ENCODE measurements around the gene TNRC6C. TPM values are rescaled to one million over a fixed set of nuclear protein-coding genes. Genes with fewer than 3 reads are reported as not detected.
A peak's percentile ranks its signal among the peaks of the same experiment; 100 is the strongest.

TNRC6C gene
- total RNA-seq, 4 donors from 2014 or later = 4.7 to 9.0 (median 7.6) TPM

GRCh38 chr17:78069695-78070094, 111.2 kb downstream of the TNRC6C start:
- in situ Hi-C loops (cut with MboI; ENCODE audit: low sequenced_read_pairs in 4 of 4) (no loop called here), intact Hi-C loops (cut with DNase I; ENCODE audit: low total_unique reads) (no loop called here)
- peaks cover 0 to 80% of the 10 kb centered on the region in 2 donors for H3K36me3 ChIP-seq

GRCh38 chr17:78072961-78073360, 114.5 kb downstream of the TNRC6C start:
- Histone ChIP-seq H3K27me3 (no peaks in the 10 kb centered on the region), H3K4me1 (no peaks in the 10 kb centered on the region), H3K4me3 (no peak overlapping the region), H3K9me3 (no peaks in the 10 kb centered on the region), H3K27ac (no peak overlapping the region), H3K36me3 (peaks cover 0 to 99% of the 10 kb centered on the region in 2 donors)
- in situ Hi-C loops (cut with MboI; ENCODE audit: low sequenced_read_pairs in 4 of 4) = no loop called here
- TF ChIP-seq POLR2A (IDR thresholded peaks at IDR 0.05) = no peak
- TF ChIP-seq, protein P1, sequence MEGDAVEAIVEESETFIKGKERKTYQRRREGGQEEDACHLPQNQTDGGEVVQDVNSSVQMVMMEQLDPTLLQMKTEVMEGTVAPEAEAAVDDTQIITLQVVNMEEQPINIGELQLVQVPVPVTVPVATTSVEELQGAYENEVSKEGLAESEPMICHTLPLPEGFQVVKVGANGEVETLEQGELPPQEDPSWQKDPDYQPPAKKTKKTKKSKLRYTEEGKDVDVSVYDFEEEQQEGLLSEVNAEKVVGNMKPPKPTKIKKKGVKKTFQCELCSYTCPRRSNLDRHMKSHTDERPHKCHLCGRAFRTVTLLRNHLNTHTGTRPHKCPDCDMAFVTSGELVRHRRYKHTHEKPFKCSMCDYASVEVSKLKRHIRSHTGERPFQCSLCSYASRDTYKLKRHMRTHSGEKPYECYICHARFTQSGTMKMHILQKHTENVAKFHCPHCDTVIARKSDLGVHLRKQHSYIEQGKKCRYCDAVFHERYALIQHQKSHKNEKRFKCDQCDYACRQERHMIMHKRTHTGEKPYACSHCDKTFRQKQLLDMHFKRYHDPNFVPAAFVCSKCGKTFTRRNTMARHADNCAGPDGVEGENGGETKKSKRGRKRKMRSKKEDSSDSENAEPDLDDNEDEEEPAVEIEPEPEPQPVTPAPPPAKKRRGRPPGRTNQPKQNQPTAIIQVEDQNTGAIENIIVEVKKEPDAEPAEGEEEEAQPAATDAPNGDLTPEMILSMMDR (IDR thresholded peaks at IDR 0.05 in 4 of 5, conservative IDR thresholded peaks at IDR 0.05 in 1 of 5) = no peak
- intact Hi-C loops (cut with DNase I; ENCODE audit: low total_unique reads) = no loop called here
- ATAC-seq (no peak), DNase-seq (no peak)

More at GRCh38 chr17:78069695-78070094, 111.2 kb downstream of the TNRC6C start:
- no peaks in the 10 kb centered on the region for H3K27me3 ChIP-seq
- no peak for TF ChIP-seq POLR2A (IDR thresholded peaks at IDR 0.05)
- TF ChIP-seq, protein P1 (IDR thresholded peaks at IDR 0.05 in 4 of 5, conservative IDR thresholded peaks at IDR 0.05 in 1 of 5) = no peak
- no peak overlapping the region for H3K4me3 ChIP-seq
- no peak overlapping the region for H3K27ac ChIP-seq
- no peaks in the 10 kb centered on the region for H3K9me3 ChIP-seq
- ATAC-seq (no peak), DNase-seq (no peak)
- H3K4me1 ChIP-seq = peaks cover 0 to 4% of the 10 kb centered on the region in 2 donors

DNA sequence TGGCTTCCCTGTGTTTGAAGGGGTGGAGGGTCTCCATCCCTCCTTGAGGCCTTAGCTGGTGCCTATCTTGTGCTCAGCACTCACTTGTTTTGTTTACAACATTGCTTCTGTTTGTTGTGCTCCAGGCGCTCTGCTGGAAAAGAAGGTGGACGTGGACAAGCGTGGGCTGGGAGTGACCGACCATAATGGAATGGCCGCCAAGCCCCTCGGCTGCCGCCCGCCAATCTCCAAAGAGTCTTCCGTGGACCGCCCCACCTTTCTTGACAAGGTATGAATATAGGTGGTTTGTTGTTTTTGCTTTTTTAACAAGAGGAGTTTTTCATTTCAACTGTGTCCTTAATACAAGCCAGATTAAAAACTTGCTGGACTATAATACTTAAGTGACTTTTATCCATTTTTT, 116.5 kb downstream of the TNRC6C start:
- Histone ChIP-seq H3K27ac (no peak overlapping the region), H3K27me3 (no peaks in the 10 kb centered on the region), H3K9me3 (no peaks in the 10 kb centered on the region), H3K36me3 (peaks cover 0 to 97% of the 10 kb centered on the region in 2 donors), H3K4me3 (no peak overlapping the region), H3K4me1 (no peaks in the 10 kb centered on the region)
- ATAC-seq (no peak), DNase-seq (no peak)
- in situ Hi-C loops (cut with MboI; ENCODE audit: low sequenced_read_pairs in 4 of 4) (no loop called here), intact Hi-C loops (cut with DNase I; ENCODE audit: low total_unique reads) (no loop called here)
- TF ChIP-seq, protein P1 (IDR thresholded peaks at IDR 0.05 in 4 of 5, conservative IDR thresholded peaks at IDR 0.05 in 1 of 5) = no peak
- no peak for TF ChIP-seq POLR2A (IDR thresholded peaks at IDR 0.05)

DNA sequence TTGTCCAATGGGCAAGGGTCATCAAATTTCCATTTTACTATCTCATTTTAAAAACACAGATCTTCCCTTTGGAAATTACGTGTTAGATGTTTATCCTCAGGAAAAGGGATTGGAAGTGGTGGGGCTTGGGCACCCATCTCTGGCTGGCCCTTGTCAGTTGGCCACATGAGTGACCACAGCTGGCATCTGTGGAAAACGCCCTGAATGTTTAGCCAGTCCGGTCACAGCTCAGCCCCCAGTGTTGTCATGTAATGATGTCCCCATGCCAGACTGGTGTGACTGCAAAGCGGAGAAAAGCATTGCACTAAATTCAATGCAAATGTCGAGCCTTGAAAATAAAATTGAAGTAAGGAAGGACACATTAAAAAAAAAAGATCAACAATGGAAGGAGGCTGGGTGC, 117.0 kb downstream of the TNRC6C start:
- Histone ChIP-seq H3K4me1 (no peaks in the 10 kb centered on the region), H3K9me3 (no peaks in the 10 kb centered on the region), H3K27me3 (no peaks in the 10 kb centered on the region), H3K36me3 (peaks cover 0 to 92% of the 10 kb centered on the region in 2 donors), H3K27ac (no peak overlapping the region), H3K4me3 (no peak overlapping the region)
- in situ Hi-C loops (cut with MboI; ENCODE audit: low sequenced_read_pairs in 4 of 4) = no loop called here
- intact Hi-C loops (cut with DNase I; ENCODE audit: low total_unique reads) = no loop called here
- no peak for DNase-seq
- no peak for ATAC-seq
- TF ChIP-seq POLR2A (IDR thresholded peaks at IDR 0.05) = no peak
- TF ChIP-seq, protein P1 (IDR thresholded peaks at IDR 0.05 in 4 of 5, conservative IDR thresholded peaks at IDR 0.05 in 1 of 5) = no peak

- peaks cover 12 to 20% of the 10 kb centered on the region in 2 donors for H3K4me1 ChIP-seq
- no peaks in the 10 kb centered on the region for H3K9me3 ChIP-seq
- in situ Hi-C loops (cut with MboI; ENCODE audit: low sequenced_read_pairs in 4 of 4) = no loop called here
- peak in 1 of 2 donors; percentile 51 for ATAC-seq
- no peaks in the 10 kb centered on the region for H3K27me3 ChIP-seq
- DNase-seq = no peak
- TF ChIP-seq POLR2A (IDR thresholded peaks at IDR 0.05) = no peak
- TF ChIP-seq, protein P1 (IDR thresholded peaks at IDR 0.05 in 4 of 5, conservative IDR thresholded peaks at IDR 0.05 in 1 of 5) = no peak
- intact Hi-C loops (cut with DNase I; ENCODE audit: low total_unique reads) = no loop called here
- H3K4me3 ChIP-seq = no peak overlapping the region
- peaks cover 0 to 56% of the 10 kb centered on the region in 2 donors for H3K36me3 ChIP-seq
- peak overlapping the region in 1 of 4 donors; percentile 41 for H3K27ac ChIP-seq
Observed at GRCh38 chr17:78079253-78079652, 120.8 kb downstream of the TNRC6C start.
